ENCODE data around the gene CEP70.
"Not testable (repeated sequence)": the region's sequence is repeated elsewhere in the genome, so short reads cannot be mapped to it uniquely, and the experiment has no call there.

DNA sequence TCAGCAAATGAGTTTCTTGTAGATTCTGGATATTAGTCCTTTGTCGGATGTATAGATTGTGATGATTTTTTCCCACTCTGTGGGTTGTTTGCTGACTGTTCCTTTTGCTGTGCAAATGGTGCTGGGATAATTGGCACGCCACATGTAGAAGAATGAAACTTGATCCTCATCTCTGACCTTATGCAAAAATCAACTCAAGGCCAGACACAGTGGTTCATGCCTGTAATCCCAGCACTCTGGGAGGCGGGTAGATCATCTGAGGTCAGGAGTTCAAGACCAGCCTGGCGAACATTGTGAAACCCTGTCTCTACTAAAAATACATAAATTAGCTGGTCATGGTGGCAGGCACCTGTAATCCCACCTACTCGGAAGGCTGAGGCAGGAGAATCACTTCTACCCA, 39.3 kb downstream of the CEP70 start:
- TF ChIP-seq, protein P1, sequence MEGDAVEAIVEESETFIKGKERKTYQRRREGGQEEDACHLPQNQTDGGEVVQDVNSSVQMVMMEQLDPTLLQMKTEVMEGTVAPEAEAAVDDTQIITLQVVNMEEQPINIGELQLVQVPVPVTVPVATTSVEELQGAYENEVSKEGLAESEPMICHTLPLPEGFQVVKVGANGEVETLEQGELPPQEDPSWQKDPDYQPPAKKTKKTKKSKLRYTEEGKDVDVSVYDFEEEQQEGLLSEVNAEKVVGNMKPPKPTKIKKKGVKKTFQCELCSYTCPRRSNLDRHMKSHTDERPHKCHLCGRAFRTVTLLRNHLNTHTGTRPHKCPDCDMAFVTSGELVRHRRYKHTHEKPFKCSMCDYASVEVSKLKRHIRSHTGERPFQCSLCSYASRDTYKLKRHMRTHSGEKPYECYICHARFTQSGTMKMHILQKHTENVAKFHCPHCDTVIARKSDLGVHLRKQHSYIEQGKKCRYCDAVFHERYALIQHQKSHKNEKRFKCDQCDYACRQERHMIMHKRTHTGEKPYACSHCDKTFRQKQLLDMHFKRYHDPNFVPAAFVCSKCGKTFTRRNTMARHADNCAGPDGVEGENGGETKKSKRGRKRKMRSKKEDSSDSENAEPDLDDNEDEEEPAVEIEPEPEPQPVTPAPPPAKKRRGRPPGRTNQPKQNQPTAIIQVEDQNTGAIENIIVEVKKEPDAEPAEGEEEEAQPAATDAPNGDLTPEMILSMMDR (IDR thresholded peaks at IDR 0.05) = not testable (repeated sequence)
- TF ChIP-seq POLR2A (IDR thresholded peaks at IDR 0.05) = not testable (repeated sequence)

All from thyroid gland (tissue), 4 donors.